ENCODE measurements around the gene RRH.
"Not testable (repeated sequence)": the region's sequence is repeated elsewhere in the genome, so short reads cannot be mapped to it uniquely, and the experiment has no call there.

The RRH gene

GRCh38 chr4:109827672-109828071 lies at the start of gene RRH:
Gene RRH, plus strand, starts transcription at chr4:109827972. Its CDS starts 56 bp downstream, at chr4:109828028.
- no peak for DNase-seq (ENCODE audit: low spot score)

DNA sequence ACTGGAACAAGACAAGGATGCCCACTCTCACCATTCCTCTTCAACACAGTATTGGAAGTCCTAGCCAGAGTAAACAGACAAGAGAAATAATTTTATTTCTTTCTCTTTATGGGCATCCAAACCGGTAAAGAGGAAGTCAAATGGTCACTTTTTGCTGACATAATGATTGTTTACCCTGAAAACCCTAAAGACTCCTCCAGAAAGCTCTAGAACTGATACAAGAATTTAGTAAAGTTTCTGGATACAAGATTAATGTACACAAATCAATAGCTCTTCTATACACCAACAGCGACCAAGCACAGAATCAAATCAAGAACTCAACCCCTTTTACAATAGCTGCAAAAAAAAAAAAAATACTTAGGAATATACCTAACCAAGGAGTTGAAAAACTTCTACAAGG lies 45.7 kb upstream of the RRH start:
- not testable (repeated sequence) for DNase-seq (ENCODE audit: low spot score)

DNA sequence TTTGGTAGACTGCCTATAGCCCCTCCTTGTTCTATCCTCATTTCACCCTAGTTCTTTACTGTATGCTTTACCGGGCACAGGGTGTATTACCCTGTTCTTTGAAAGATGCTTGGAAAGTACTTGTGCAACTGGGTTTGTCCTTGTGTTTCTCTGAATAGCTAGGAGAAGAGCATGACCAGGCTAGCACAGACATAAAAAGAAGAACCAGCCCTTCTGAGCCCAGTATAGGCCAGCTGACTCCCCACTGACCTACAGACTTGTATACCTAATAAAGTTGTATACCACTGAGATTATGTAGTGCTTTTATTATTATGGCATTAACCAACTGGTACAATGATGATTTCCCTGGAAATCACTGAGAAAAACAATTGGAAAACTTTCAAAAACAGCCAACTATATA lies 40.9 kb upstream of the RRH start:
- DNase-seq (ENCODE audit: low spot score): no peak

DNA sequence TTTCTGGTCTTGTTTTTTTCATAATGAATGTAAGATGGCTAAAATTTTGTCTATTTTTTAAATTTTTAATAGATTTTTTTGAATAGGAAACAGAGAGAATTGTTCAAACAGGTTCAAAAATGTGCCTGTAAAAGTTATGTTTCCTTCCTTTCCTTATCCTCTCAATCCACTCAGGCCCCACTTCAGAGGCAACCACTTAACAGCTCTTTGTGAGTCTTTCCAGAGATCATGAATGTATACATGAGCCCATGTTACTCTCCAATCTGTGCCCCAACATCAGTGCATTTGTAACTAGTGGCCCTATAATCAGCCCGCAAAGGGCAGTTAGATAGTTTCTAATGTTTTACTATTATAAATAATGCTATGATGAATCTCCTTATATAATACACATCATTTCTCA lies 40.0 kb upstream of the RRH start:
- no peak for DNase-seq (ENCODE audit: low spot score)

DNA sequence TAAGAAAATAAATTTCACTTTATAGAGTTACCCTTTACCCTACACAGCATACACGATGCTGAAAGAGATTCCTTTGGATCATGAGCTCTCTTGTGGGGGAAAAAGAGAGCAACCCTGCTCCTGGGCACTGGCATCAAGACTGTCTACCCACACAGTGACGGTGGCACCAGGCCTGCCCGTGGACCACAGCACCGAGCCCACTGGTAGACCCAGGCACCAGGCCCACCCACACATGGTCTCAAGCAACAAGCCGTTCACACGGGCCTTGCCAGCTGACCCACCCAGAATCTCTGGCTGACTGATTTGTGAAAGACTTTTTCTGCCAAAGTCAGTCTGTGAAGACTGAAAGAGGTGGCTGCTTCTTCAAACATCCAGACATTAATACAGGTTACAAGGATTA lies 32.7 kb upstream of the RRH start:
- no peak for DNase-seq (ENCODE audit: low spot score)

DNA sequence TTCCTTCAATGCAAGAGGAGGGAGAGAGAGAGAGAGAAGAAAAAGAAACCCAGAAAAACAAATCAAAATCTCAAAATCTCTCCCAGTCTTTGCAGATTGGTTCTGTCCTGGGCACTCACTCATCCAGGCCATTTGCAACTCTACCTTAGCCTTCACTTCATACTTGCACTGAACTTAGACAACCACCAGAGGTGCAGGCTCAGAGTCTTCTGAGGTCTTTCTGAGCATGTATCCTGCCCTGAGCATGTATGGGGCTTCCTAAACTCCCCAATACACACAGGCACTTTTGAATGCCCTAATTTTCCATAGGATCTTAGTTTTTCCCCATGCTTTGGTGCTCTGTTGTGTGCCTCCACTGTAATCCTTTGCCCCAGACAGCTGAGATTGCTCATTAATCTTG lies 28.9 kb upstream of the RRH start:
- DNase-seq (ENCODE audit: low spot score): no peak

DNA sequence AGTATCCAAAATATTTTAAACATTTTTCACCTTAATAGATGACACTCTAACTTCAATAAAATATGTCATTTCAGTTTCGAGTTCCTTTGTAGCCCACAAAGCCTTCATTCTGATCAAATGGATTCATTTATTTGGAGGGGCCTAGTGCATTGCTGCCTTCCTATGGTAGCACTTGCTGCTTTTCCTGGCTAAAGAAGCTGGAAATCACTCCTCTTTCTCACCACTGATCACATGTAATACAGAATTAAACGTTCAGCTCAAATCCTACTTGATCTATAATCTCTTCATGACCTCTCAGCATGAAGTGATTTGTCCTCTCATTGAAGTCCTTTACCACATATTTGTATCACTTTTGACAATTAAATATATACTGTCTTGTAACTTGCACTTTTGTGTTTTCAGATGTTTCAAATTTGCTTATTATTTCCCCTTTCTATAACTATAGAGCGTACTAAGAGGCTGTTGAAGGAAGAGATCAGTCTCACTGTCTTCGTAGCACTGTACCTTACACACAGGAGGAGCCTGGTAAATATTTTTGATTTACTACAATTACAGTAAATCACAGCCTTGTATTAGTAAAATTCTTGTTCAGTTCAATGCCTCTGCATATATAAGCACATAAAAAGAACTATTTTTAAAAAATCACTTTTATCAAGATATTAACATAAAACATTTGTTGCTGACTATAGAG lies 26.5 kb upstream of the RRH start:
- DNase-seq (ENCODE audit: low spot score): no peak

- DNase-seq (ENCODE audit: low spot score): peak; percentile 72
Measured at GRCh38 chr4:109801895-109802319, 25.9 kb upstream of the RRH start, which contains the start of gene CFI. Gene CFI, minus strand, starts transcription at chr4:109801999. Its CDS starts 28 bp downstream, at chr4:109801971.

- DNase-seq (ENCODE audit: low spot score): peak; percentile 56
Measured at GRCh38 chr4:109803924-109804571, 23.7 kb upstream of the RRH start.

- no peak for DNase-seq (ENCODE audit: low spot score)
Measured at GRCh38 chr4:109809655-109810054, 18.1 kb upstream of the RRH start.

DNA sequence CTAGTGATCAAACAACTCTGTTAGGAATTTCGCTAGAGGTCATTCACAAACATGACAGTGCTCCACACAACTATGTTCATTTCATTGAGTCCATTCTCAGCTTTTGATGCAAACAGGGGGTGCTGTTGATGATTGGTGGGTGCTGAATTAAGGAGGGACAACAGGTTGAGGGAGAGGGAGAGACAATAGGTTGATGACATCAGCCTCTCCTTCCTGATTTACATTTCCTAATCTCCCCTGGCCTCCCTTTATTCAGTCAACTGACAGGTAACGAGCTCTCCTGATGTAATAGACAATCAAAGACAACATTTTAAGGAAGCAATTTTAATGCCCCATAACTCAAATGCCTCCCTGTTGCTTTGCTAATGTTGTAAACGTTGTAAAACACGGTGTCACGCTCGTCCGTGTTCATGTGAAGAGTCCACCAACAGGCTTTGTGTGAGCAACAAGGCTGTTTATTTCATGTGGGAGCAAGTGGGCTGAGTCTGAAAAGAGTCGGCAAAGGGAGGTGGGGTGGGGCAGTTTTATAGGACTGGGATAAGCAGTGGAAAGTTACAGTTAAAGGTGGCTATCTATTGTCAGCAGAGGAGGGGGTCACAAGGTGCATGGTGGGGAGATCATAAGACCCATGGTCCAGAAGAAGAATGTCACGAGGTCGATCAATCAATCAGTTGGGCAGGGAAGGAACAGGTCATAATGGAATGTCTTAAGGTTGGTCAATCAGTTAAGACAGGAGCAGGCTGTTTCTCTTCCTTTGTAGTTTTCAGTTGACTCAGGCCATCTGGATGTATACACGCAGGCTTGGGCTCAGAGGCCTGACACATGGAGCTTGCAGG lies 17.0 kb upstream of the RRH start:
- DNase-seq (ENCODE audit: low spot score): no peak

DNA sequence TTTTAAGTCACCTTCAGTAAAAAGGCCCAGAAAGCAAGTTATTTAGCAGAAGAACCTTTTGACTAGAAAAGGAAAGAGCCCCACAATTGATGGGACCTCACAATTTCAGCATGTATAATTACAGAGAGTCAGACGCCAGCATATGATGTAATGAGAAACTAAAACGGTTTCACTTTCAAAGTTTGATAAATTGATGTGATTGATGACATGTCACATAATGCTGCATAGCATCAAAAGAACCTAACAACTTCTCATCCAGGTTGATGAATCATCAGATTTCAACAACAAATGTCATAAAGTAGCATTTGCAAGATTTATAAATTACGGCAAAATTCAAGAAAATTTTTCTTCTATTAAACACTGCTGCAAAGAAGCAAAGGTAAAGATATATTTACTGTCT lies 16.1 kb upstream of the RRH start:
- DNase-seq (ENCODE audit: low spot score): no peak

GRCh38 chr4:109815151-109816081 lies 12.4 kb upstream of the RRH start, which contains the start of gene GAR1:
Gene GAR1, plus strand, starts transcription at chr4:109815762. Its CDS starts 403 bp downstream, at chr4:109816165.
- peak; percentile 96 for DNase-seq (ENCODE audit: low spot score)

DNA sequence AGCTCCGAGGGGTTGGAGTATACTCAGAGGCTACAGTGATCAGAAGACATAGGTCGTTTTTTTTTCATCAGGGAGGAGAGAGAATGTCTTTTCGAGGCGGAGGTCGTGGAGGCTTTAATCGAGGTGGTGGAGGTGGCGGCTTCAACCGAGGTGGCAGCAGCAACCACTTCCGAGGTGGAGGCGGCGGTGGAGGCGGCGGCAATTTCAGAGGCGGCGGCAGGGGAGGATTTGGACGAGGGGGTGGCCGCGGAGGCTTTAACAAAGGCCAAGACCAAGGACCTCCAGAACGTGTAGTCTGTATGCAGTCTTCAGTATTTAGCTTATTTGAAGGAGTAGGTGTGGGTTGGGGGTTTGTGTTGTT lies 11.7 kb upstream of the RRH start:
- DNase-seq (ENCODE audit: low spot score): no peak

DNA sequence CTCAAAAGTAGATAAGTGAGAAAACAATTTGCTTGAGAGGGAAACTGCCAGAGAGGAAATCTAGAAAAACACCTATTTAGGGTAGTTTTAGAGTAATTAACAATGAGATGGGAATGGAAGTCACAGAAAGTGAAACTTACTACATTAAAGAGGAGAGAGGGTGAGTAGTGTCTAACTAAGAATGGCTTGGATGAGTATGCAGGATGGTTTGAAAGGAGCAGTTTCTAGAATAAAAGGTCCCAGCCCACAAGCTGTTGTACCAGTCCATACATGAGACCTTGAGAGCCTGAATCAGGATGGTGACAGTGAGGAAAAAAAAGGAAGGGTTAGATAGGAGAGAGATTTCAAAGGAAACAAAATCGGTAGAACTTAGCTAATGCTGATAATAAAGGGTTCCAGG lies 10.9 kb upstream of the RRH start:
- DNase-seq (ENCODE audit: low spot score): no peak

GRCh38 chr4:109818268-109818667 lies 9.5 kb upstream of the RRH start:
- no peak for DNase-seq (ENCODE audit: low spot score)

GRCh38 chr4:109820563-109820962 lies 7.2 kb upstream of the RRH start:
- DNase-seq (ENCODE audit: low spot score): peak; percentile 64

DNA sequence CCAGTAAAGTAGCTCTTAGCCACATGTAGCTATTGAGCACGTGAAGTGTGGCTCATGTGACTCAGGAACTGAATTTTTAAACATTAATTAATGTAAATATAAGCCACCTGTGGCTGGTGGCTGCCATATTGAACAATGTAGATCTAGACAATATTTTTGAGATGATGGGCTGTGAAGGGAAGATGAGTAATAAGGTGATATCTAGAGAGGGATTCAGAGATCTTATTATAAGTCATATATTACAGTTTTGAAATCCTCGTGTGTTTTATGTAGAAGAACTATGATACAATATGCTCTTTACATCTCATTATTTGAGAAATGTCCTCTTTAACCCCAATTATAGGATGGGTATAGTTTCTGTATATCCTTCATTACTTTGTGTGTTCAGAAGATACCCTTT lies 6.6 kb upstream of the RRH start:
- no peak for DNase-seq (ENCODE audit: low spot score)

DNA sequence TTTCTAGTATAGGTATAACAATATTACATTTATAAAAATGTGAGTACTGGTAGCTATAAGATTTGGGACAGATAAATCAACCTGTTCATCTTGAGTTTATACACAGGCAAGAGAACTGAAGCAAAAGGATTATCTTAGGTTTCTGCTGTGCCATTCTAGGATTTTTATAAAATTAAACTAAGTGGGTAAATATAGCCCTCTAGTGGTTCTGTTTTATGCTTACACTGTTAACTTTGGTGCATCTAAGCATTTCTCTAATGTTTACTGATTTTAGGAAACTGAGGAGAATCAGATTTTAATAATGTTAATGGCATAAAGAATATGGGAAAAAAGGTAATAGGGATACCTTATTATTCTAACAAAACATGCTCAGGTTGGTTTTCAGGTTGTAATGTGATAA lies 1.1 kb upstream of the RRH start:
- DNase-seq (ENCODE audit: low spot score): peak; percentile 36

DNA sequence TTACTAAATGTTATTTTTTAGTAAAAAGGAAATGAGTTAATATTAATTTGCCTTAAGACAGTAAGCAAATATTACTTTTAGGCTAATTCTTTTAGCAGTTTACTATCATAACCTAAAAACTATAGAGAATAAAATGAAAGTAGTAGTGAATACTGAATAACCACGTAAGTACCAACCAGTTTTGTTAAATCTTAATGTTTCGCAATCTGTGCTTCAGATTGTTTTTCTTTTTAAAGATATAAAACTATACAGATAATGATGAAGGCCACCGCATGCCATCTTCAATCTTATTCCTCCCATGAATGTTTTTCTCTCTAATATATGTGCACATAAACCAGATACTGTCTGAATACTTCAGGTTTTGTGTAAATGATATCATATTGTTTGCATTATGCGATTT lies 6.0 kb downstream of the RRH start:
- no peak for DNase-seq (ENCODE audit: low spot score)

DNA sequence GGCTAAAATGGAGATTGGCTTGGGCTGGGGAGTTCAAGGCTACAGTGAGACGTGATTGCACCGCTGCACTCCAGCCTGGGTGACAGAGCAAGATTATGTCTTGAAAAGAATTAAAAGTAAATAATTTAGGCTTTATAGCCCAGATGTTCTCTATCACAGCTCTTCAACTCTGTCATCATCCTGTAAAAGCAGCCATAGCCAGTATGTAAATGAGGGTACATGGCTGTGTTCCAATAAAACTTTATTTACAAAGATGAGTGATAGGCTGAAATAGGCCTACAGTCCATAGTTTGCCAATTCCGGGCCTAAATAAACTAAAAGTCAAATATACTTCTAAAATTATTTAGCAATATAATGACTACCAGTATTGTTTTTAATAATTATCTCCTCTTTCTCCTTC lies 9.2 kb downstream of the RRH start:
- DNase-seq (ENCODE audit: low spot score): no peak
